ENCODE measurements around the gene GNB1.

GNB1 gene

DNA sequence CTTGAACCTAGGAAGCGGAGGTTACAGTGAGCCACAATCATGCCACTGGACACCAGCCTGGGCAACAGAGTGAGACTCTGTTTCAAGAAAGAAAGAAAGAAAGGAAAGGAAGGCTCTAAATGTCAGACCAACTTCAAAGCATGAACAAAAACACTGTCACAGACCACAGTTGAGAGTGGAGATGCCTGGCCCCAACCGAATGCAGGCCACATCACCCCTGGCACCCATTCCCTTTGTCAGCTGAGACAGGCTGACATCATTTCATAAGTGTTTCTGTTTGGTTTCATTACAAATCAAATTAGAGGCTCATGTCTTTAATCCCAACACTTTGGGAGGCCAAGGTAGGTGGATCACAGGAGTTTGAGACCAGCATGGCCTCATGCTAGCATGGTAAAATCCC is 84.0 kb downstream of the GNB1 start:
- Histone ChIP-seq H3K9me3 (no peaks in the 10 kb centered on the region), H3K36me3 (peaks cover 59% of the 10 kb centered on the region), H3K27ac (peak overlapping the region; percentile 55), H3K4me1 (ENCODE audit: control insufficient read depth in 1 of 2, insufficient read depth in 1 of 2, low read depth in 1 of 2, low read length in 1 of 2) (no peaks in the 10 kb centered on the region), H3K27me3 (no peaks in the 10 kb centered on the region), H3K4me3 (ENCODE audit: low read depth in 1 of 2, low read length in 1 of 2) (no peak overlapping the region)
- TF ChIP-seq, protein P1, sequence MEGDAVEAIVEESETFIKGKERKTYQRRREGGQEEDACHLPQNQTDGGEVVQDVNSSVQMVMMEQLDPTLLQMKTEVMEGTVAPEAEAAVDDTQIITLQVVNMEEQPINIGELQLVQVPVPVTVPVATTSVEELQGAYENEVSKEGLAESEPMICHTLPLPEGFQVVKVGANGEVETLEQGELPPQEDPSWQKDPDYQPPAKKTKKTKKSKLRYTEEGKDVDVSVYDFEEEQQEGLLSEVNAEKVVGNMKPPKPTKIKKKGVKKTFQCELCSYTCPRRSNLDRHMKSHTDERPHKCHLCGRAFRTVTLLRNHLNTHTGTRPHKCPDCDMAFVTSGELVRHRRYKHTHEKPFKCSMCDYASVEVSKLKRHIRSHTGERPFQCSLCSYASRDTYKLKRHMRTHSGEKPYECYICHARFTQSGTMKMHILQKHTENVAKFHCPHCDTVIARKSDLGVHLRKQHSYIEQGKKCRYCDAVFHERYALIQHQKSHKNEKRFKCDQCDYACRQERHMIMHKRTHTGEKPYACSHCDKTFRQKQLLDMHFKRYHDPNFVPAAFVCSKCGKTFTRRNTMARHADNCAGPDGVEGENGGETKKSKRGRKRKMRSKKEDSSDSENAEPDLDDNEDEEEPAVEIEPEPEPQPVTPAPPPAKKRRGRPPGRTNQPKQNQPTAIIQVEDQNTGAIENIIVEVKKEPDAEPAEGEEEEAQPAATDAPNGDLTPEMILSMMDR (IDR thresholded peaks at IDR 0.05): no peak

DNA sequence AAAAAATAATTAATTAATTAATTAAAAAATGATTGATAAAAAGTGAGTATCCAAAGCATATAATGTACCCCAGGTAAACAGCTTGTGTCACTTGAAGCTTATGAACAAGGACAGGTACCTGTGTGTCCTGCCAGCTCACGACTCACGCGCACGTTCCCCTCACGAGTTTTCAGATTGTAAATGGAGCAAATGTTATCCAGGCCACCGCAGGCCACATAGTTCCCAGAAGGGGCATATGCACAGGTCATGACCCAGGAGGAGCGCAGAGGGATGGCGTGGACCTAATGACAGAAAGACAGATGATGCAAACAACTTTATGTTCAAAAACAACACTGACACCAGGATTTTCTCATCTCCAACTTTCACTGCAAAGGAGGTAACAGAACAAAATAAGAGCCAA is 86.6 kb downstream of the GNB1 start:
- TF ChIP-seq, protein P1 (IDR thresholded peaks at IDR 0.05): no peak
- peaks cover 51% of the 10 kb centered on the region for H3K36me3 ChIP-seq
- no peaks in the 10 kb centered on the region for H3K9me3 ChIP-seq
- peak overlapping the region; percentile 55 for H3K27ac ChIP-seq
- no peaks in the 10 kb centered on the region for H3K27me3 ChIP-seq
- no peak overlapping the region for H3K4me3 ChIP-seq (ENCODE audit: low read depth in 1 of 2, low read length in 1 of 2)
- H3K4me1 ChIP-seq (ENCODE audit: control insufficient read depth in 1 of 2, insufficient read depth in 1 of 2, low read depth in 1 of 2, low read length in 1 of 2): no peaks in the 10 kb centered on the region

DNA sequence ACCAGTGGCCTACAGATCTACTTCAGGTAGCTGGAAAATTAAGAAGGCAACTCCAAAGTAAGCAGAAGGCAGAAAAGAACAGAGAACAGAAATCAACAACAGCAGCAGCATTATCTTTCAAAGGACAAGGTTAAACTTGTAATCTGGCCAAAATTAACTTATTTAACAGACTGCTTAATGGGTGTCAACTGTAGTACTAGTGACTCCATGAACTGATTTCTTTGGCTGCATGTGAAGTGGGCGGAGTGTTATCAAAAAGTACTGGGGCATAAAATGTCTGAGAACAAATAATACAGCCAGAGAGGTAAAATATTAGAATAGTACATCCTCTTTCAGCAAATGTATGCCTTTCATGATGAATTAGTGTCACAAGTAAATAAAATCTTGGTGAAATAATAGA is 88.0 kb downstream of the GNB1 start:
- peak overlapping the region; percentile 50 for H3K27ac ChIP-seq
- no peak overlapping the region for H3K4me3 ChIP-seq (ENCODE audit: low read depth in 1 of 2, low read length in 1 of 2)
- peaks cover 57% of the 10 kb centered on the region for H3K36me3 ChIP-seq
- no peaks in the 10 kb centered on the region for H3K9me3 ChIP-seq
- TF ChIP-seq, protein P1 (IDR thresholded peaks at IDR 0.05): no peak
- H3K4me1 ChIP-seq (ENCODE audit: control insufficient read depth in 1 of 2, insufficient read depth in 1 of 2, low read depth in 1 of 2, low read length in 1 of 2): no peaks in the 10 kb centered on the region
- H3K27me3 ChIP-seq: no peaks in the 10 kb centered on the region

DNA sequence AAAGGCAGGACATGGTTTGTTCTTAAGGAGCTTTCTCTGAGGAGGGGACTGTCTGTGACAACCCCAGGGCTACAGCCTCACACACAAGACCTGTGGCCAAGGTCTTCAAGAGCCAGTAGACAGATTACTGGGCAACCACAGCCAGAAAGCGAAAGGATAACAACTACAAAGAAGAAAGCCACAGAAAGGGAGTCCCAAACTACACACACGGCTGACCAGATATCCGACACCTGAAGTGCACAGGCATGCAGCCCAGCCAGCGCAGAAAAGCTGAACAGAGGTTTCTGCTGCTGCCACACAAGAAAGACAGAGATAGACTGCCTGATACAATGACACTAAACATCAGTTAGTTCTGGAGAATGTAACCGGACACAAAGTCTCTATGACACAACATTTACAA is 91.2 kb downstream of the GNB1 start:
- Histone ChIP-seq H3K27me3 (no peaks in the 10 kb centered on the region), H3K4me3 (ENCODE audit: low read depth in 1 of 2, low read length in 1 of 2) (no peak overlapping the region), H3K9me3 (no peaks in the 10 kb centered on the region), H3K36me3 (peaks cover 61% of the 10 kb centered on the region), H3K27ac (peak overlapping the region; percentile 6), H3K4me1 (ENCODE audit: control insufficient read depth in 1 of 2, insufficient read depth in 1 of 2, low read depth in 1 of 2, low read length in 1 of 2) (peaks cover 0 to 9% of the 10 kb centered on the region in 2 experiments)
- TF ChIP-seq, protein P1 (IDR thresholded peaks at IDR 0.05): no peak

DNA sequence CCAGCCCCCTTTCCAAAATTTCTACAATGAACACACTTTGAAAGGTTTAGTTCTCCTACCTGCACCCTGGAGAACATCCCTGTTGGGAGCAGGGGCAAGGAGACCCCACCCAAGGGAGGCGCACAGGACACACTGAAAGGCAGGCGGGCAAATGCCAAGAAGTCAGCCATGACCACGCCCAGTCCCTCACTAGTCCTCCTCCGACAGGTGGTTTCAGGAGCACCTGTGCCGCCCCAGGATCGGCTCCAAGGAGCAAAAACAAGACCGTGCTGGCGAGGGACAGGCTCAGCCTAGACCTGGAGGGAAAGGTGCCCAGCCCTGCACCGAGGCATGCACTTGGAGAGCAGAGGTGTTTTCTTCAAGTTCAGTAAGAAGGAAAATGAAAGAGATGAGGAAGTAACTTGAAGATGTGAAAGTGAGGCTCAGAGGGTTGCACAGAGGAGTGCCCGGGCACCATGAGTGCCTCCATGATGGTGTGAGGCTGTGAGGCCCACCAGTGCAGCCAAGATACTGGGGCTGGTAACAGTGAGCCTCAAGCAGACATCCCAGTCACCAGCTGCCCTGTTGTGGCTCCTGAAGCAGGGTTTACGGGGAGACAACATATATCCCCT is 93.1 kb downstream of the GNB1 start:
- Histone ChIP-seq H3K9me3 (no peaks in the 10 kb centered on the region), H3K4me1 (ENCODE audit: control insufficient read depth in 1 of 2, insufficient read depth in 1 of 2, low read depth in 1 of 2, low read length in 1 of 2) (peaks cover 0 to 9% of the 10 kb centered on the region in 2 experiments), H3K36me3 (peaks cover 59% of the 10 kb centered on the region), H3K27ac (peak overlapping the region; percentile 71), H3K4me3 (ENCODE audit: low read depth in 1 of 2, low read length in 1 of 2) (no peak overlapping the region), H3K27me3 (no peaks in the 10 kb centered on the region)
- TF ChIP-seq, protein P1 (IDR thresholded peaks at IDR 0.05): no peak
